ENCODE data around the gene RNU6-9.

DNA sequence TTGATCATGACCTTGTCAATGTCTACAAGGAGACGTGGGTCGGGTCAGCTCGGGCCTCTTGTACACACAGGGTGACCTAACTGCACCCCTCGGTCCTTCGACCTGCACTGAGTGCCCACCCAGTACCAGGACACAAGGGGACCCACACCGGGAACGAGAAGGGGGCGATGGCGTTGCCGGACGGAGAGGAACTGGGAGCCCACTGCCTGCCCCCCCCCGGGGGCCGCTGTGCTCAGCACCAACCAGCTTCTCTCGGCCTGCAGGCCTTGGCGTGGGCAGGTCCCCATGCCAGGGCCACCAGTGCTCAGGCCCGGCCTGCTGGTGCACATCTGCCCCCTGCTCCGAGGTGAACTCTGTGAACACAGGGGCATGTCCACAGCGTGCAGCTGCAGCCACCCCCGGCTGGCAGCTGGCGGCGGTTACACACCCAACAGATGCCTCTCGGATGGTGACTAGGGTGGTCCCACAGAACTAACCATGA lies 19.7 kb upstream of the RNU6-9 start:
- TF ChIP-seq, protein P1, sequence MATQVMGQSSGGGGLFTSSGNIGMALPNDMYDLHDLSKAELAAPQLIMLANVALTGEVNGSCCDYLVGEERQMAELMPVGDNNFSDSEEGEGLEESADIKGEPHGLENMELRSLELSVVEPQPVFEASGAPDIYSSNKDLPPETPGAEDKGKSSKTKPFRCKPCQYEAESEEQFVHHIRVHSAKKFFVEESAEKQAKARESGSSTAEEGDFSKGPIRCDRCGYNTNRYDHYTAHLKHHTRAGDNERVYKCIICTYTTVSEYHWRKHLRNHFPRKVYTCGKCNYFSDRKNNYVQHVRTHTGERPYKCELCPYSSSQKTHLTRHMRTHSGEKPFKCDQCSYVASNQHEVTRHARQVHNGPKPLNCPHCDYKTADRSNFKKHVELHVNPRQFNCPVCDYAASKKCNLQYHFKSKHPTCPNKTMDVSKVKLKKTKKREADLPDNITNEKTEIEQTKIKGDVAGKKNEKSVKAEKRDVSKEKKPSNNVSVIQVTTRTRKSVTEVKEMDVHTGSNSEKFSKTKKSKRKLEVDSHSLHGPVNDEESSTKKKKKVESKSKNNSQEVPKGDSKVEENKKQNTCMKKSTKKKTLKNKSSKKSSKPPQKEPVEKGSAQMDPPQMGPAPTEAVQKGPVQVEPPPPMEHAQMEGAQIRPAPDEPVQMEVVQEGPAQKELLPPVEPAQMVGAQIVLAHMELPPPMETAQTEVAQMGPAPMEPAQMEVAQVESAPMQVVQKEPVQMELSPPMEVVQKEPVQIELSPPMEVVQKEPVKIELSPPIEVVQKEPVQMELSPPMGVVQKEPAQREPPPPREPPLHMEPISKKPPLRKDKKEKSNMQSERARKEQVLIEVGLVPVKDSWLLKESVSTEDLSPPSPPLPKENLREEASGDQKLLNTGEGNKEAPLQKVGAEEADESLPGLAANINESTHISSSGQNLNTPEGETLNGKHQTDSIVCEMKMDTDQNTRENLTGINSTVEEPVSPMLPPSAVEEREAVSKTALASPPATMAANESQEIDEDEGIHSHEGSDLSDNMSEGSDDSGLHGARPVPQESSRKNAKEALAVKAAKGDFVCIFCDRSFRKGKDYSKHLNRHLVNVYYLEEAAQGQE (IDR thresholded peaks at IDR 0.05; ENCODE audit: insufficient read depth in 1 of 2, low read depth in 2 of 2, low read length in 2 of 2) = no peak
- TF ChIP-seq FOXP2 (optimal IDR thresholded peaks at IDR 0.05; ENCODE audit: borderline replicate concordance, extremely low read depth, extremely low read length, insufficient read depth) (no peak), POLR2AphosphoS5 (IDR thresholded peaks at IDR 0.05; ENCODE audit: low read depth, low read length) (no peak)
